ENCODE results near the gene DPP10.
"Not testable (repeated sequence)": the region's sequence is repeated elsewhere in the genome, so short reads cannot be mapped to it uniquely, and the experiment has no call there.

Gene DPP10

DNA sequence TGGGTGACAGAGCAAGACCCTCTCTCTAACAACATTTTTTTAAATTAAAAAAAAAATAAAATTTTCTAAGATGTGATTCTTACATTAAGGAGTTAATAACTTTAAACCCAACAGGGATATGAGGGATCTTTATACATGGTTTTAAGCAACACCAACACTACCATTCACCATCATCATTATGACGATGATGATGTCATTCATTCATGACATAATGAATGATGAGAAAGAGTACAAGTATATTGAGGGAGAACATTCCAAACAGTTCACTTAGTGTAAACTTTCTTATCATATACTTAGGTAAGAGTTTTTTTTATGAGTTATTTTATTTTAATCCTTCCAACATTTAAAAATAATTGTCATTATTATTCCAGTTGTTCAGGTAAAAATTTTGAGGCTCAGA lies 863.3 kb downstream of the DPP10 start:
- DNase-seq: no peak

DNA sequence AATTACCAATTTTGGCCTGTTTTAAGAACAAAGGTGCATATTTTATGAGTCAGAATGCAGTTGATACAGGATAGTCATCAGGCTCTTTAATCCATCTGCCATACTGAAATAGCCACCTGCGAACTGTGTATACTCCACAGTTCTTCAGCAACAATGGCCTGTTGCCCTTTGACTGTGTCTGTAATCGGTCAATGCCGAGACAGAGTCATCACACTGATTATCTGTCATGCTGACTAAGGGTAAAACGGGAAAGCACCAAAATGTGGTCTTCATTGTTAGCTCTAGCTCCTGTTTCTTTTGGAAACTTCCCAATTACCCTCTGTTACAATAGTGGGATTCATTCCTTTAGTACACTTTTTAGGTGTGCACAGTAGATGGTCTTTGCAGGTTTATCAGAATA lies 871.7 kb downstream of the DPP10 start:
- DNase-seq: no peak

DNA sequence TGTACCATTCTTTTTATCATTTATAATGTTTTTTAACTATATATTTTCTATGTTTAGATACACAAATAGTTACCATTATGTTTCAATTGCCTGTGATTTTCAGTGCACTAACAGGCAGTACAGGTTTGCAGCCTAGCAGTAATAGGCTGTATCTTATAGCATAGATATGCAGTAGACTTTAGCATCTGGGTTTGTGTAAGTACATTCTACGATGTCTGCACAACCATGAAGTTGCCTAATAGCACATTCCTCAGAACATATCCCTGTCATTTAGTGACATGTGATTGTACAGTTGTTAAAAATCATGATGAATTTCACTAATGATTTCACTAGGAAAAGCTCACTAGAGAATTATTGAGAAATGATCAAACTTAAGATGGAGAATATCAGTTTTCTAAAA lies 884.6 kb downstream of the DPP10 start:
- no peak for DNase-seq

DNA sequence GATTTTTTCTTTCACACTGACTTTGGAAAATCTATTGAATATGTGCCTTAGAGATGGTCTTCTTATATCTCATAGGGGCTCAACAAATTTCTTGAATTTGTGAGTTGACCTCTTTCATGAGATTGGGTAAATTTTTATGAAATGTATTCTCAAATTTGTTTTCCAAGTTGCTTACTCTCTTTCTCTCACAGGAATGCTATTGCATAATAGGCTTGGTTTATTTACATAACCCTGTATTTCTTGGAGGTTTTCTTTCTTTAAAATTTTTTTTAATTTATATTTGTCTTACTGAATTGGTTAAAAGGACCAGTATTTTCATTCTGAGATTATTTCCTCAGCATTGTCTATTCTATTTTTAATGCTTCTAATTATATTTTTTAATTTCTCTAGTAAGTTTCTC lies 917.1 kb downstream of the DPP10 start:
- DNase-seq: no peak

DNA sequence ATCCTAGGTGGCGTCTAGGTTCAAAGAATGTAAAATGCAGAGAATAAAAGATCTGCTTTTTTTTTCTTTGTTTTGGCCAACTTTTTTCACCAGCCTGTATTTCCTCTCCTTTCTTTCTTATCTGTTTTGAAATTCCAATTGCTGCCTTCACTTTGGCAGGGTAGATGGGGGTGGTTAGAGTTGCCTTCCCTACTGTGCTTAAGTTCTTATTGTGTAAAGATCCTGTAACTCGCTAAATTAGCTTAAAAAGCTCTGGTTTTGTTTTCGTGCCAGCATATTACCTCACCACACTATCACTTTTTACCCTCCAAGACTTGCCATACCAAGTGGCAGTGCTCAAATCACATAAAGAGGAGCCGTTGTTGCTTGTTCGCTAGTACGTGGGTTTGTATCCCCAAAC lies 921.7 kb downstream of the DPP10 start:
- DNase-seq: no peak

DNA sequence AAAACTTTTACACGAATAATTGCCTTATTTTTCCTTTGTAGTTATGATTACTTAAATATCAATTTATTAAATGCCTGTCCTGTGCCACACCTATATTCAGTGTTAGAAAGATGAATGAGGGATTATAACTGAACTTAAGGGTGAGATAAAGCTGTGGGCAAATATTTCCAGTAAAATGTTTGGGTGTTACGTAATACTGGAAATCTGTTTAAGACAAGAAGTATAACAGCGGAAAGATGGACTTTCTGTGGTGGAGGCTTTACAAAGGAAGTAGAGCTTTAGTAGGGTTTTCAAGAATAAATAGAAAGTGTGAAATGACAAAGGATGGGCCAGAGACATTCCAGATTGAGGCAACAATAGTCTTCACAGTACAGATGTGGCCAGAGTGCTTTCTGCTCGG lies 927.0 kb downstream of the DPP10 start:
- DNase-seq: no peak

DNA sequence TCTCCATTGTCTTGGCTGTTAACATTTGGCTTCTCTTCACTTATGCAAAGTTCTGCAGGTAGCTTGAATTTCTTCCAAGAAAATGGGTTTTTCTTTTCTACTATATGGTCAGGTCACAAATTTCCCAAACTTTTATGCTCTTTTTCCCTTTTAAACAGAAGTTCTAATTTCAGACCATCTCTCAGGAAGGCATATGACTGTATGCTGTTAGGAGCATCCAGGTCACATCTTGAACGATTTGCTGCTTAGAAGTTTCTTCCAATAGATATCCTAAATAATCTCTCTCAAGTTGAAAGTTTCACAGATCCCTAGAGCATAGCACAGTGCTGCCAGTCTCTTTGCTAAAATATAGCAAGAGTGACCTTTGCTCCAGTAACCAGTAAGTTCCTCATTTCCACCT lies 932.5 kb downstream of the DPP10 start:
- DNase-seq: no peak

DNA sequence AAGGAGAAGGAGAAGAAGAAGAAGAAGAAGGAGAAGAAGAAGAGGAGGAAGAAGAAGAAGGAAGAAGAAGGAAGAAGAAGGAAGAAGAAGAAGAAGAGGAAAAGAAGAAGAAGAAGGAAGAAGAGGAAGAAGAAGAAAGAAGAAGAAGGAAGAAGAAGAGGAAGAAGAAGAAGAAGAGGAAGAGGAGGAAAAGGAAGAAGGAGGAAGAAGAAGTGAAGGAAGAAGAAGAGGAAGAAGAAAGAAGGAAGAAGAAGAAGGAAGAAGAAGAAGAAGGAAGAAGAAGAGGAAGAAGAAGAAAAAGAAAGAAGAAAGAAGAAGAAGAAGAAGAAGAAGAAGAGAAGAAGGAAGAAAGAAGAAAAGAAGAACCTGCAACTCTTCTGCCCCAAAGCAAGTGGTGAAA lies 942.0 kb downstream of the DPP10 start:
- no peak for DNase-seq

DNA sequence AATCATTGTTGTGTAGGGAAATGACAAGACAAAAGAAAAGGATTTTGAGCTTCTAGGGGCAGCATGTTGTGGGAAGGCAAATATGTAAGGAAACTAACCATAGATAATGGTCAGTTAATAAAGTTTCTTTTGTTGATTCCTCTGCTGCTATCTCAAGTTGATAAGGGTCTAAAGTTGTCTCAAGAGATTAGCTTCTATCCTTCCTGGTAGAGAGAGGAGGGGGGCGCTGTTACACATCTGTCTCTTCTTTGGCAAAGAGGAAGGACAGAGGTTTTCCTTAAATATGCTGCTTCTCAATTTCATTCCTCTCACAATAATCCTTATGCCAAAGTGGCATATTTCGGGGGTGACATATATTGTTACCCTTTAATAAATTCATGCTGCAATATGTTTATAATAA lies 944.0 kb downstream of the DPP10 start:
- peak; percentile 23 for DNase-seq

DNA sequence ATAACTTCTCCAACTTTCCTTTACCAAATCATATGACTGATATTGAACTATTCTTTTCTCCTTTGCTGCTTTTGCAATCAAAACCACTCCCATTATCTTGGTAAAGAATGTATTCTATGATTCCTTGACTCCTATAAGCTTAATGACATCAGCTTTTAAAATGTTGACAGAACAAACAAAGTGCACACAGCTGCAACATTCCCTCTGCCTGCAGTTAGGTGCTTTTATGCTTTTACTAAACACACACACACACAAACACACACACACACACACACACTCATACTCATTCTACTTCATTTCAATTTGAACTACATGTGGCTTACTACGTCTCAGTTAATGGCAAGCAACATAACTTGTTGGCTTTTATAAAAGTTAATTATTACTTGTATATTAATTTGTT lies 946.6 kb downstream of the DPP10 start:
- DNase-seq: peak; percentile 51

DNA sequence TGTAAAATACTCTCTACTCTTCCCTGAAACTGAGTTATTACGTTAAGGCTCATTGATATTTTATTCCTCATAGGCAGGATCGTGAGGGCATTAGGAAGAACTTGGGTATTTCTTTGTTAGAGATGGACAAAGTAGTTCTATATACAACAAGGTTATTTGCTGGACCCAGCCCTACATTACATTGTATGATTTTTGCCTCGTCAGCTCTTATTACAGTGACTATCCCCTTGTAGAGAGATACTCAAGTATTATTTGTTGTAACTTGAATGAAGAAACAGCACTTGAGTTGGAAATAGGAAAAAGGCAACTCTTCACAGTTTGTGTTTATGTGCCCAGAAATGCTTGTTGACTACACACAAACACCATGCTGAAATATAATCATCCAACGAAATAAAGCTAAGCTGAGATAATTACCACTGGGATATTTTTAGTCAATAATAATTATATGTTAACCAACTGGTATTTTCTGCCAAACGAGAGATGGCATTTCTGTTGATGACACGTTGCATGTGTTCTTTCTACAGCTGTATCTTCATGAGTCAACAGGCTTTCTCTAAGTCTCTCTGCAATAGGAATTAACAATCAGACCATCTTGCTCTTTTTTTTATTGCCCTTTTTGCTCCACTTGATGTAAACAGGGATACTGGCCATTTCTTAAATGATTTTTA lies 947.6 kb downstream of the DPP10 start:
- DNase-seq: no peak

DNA sequence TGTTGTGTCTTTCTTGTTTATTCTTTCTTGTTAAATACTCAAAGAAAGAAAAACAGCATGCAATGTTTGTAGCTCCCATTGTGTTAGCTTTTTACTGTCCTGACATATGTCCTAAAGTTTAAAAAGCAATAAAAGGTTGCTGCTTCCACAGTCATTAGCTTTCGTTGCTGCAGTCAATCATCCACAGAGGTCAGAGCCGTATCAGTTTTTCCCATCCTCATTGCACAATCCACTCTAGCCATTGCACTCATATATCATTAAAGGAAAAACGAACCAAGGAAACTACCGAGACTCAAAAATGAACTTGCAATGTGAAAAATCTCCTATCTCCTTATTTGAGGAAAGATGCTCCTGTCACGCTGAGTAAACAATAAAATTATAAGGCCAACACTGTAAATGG lies 954.1 kb downstream of the DPP10 start:
- DNase-seq: no peak

DNA sequence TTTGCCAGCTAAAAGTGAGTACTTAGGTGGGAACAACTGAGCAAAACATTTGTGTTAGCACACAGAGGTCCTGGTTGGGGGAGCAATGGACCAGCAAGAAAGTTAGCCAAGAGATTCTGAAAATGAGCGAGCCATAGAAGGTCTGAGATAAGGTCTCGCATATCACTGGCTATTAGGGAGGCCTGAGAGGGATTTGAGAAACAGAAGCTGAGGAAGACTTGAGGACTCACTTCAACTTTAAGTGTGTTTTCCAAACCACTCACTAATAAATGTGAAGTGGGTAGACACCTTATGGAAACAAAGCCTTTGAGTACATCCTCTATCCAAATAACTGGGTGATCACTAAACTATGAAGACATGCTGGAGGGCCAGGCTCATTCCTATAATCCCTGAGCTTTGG lies 958.5 kb downstream of the DPP10 start:
- no peak for DNase-seq

DNA sequence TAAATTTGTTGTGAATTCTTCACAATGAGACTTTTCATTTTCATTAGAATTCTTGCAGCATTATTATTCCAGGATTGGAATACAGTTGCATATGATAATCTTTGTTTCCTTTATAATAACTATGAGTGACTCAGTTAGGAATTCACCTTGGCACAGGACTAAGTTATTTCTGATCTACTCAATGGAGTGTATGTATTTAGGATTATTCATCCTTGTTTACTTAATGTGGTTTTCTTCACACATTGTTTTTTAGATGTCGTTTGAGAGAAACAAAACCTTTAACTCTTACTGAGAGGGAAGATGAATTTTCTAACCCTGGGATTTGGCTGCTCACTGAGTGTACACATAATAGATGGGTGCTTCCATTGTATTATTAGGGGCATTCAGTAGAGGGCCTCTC lies 970.1 kb downstream of the DPP10 start:
- no peak for DNase-seq

DNA sequence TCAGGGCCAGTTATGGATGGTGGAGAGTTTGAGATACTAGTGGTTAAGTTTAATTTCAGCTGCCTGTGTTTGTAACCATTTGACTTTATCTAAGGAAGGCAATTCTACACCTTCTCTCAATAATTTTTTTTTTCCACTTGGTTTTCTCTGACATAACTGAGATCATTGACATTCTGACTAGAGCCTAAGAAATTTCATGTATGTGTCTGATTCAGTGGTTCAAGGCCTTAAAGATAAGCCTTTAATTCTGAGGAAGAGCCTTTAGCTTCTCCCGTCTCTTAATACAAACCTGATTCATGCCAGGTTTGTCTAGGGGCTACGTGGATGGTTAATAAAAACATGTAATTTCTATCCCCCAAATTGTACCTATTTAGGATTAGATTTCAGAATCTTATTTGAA lies 971.4 kb downstream of the DPP10 start:
- no peak for DNase-seq

DNA sequence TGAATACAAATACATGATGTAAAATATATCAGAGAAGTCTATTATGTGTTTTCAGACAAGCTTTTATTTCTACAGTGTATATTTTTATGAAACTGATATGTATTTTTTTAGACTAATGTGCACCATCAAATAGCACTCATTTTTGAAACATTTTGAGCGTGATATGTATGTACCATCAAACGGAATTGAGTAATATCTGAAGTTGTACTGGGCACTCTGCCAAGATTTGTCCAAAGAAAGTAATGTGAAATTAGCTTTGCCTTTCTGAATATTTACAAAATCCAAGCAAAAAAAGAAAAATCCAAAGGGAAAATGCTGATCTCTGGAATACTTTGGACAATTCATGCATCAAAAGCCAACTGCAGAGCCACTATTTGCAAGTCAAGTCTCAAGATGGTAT lies 972.0 kb downstream of the DPP10 start:
- no peak for DNase-seq

DNA sequence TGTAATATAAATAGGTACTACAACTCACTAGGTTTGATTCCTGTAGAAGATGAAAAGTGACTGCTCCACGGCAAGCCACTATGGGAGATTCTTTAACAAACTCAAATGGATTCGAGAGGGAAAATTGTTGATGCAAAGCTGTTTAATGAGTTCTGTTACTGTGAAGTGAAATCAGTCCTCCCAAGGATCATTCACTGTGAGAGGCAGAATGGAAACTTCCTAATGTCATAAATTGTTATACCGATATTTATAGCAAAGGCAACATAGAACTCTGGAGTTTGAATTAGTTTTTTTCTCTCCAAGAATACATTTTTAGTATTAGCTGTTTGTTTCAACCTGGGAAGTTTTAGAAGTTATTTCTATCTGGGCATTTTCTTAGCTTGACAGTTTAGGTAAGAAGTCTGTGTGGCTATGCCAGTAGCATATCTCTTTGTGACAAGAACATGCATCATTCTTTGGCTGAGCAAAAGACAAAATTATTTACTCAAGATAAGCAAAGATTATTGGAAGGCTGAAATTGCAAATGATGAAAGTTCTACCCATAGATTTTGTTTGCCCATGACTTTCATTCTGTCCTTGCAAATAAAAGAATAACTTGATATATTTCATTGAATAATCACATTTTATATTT lies 979.7 kb downstream of the DPP10 start:
- DNase-seq: no peak

DNA sequence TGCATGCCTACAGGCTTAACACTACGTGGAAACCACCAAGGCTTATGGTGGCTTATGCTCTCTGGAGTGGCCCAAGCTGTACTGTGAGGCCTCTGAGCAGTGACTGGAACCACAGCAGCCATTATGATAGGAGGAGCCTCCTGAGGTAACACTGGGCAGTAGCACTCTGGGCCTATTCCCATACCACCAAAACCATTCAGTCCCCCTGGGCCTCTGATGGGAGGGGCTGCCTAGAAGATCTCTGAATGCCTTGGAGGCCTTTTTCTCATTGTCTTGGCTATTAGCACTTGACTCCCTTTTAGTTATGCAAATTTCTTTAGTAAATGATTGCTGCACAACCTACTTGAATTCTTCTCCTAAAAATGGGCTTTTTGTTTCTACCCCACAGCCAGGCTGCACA lies 985.0 kb downstream of the DPP10 start:
- DNase-seq: no peak

DNA sequence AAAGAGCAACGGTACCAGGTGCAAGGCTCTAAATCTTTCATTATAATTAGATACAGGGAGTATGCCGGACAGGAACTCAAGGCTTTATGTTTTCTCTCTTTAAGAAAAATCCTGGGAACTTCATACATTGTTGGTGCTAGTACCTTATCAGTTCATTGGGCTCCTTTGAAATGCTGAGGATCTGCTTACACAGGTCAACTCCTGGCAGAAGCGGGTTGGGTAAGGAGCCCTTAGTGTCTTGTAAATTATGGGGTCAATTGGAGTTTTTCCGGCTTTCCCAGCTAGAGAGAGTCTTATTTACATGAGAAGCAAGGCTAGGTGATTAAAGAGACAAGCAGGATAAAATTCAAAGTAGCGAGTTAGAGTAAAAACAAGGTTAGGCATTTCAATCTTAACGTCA lies 998.3 kb downstream of the DPP10 start:
- not testable (repeated sequence) for DNase-seq

DNA sequence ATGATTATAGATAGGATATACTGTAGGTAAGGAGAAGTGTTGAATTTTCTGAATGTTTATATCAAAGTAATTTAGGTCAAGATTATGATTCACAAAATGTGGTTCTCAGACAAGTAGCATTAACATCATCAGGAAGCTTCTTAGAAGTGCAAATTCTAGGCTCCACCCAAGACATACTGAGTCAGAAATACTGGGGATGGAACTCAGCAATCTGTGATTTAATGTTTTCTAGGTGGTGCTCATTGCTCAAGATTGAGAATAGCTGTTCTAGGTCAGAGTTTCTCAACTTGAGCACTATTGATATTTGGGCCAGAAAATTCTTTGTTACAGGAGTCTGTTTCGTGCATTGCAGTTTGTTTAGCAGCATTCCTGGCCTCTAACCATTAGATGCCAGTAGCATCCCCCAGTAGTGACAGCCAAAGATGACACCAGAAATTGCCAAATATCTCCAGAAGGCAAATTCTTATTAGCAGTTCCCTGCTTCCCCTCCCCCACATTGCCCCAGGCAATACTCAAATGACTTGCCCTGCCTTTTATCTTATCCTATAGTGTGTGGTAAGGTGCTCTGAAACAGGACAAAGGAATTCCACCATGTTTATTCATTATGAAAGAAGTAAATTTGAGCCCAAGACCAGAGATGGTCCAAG lies 1001.2 kb downstream of the DPP10 start:
- no peak for DNase-seq

DNA sequence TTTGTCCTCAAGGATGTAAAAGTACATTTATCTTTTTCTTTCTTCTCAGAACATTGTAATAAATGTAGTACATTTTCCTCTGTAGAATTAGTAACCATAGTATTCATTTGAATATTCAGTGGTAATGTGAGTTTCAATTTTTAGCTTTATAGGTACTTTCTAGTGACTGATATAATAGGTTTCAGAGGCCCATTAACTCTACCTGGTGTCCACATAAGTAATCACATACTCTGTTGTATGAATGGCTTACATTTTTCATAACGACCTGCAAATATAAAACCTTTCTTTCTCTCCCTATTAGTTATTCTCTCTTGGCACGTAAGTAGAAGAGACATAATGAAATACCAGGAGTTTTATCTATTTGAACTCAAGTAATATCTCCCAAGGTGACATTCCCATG lies 1017.6 kb downstream of the DPP10 start:
- no peak for DNase-seq

DNA sequence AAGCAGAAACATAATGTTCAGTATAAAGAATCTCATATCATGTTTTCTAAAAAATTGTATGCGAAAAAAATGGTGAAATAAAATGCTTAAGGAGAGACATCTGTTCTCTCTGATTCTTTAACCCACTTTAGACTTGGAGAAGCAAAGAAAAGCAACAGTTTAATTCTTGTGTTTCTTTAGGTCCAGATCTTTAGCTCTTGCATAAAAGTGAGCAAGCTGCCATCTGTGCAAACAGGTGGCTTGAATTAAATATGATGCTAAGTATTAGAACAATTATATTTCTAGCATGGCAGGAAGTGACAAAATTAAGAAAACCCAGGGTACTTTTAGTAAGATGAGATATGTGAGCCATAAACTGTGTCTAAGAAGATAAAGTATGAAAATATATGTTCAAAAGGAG lies 1038.3 kb downstream of the DPP10 start:
- no peak for DNase-seq

DNA sequence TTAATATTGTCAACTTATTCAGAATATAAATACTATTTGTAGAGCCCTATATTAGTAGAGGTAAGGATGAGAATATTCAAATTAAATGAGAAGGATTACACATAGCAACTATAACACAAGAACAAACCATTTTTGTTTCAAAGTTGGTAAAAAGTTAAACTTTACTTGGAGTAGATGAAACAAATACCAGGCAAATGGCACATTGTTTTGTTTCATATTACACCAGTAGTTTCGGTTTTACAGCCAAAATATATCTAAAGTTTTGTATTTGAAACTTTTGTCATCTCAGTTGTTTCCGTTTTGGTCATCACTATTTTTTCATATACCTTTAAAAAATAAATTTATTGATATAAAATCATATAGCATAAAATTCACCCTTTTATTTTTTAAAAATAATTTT lies 1039.4 kb downstream of the DPP10 start:
- no peak for DNase-seq

DNA sequence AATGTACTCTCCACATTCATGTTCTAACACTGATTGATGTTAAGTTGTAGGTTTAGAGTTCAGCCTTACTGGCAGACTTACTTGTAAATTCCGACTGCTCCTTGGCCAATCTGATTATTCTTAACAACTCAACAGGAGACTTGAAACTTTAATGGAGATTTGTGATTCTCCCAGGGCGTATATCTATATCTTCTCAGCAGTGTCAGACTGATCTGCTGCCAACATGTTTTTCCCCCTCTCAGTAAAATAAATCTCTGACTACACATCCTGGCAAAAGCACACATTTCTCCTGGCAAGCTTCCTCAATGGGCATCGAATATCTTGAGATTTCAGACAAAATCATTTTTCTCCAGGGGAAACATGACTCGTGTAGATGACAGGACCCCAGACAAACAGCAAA lies 1041.2 kb downstream of the DPP10 start:
- no peak for DNase-seq

DNA sequence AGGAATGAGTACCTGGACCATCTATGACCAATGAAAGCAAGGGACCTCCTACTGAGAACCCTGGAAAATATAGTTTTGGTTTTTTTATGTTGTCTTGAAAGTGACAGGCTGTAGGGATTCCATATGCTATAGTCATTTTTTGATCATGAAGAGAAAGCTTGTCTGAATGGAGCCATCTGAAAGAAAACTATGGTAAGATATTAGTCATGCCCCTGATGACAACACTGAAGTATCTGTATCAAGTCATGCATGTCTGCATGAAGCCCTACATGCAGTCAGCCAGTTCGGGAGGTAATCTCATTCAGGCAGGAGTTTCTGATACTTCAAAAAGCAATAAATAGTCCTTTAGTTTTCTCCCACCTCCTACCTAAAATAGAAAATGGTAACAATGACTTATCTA lies 1042.0 kb downstream of the DPP10 start:
- no peak for DNase-seq

Data from DMS153 (cell line).